NCI-H1105 (cell line): ENCODE data around the gene NUP133.
"Not testable (repeated sequence)": the region's sequence is repeated elsewhere in the genome, so short reads cannot be mapped to it uniquely, and the experiment has no call there.

Experiments used
- DNase-seq: peaks from one replicate; lab custom pipeline; 2025; lab: John Stamatoyannopoulos, UW

Gene NUP133

DNA sequence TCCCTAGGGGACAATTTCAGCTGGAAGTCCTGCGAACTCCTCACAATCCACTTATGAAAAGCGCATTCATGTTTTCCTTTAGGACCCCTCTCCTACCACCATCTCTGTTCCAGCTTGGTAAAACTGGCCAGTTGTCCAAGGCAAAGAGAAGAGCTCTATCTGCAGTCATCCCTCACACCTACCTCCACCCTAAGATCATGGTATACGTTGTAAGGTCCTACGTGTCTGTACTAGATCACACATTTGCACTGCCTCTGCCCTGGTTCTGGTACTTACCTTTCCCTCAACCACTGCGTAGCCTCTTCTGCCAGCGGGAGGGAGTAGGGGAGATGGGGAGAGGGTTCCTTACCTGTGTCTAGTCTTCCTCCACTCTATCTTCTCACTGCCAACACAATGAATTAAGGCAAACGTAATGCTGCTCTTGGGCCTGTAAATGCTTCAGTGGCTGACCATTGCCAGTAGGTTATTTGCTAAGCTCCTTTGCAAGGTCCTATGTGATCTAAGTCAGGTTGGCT is 739 bp upstream of the NUP133 start:
- no peak for DNase-seq

DNA sequence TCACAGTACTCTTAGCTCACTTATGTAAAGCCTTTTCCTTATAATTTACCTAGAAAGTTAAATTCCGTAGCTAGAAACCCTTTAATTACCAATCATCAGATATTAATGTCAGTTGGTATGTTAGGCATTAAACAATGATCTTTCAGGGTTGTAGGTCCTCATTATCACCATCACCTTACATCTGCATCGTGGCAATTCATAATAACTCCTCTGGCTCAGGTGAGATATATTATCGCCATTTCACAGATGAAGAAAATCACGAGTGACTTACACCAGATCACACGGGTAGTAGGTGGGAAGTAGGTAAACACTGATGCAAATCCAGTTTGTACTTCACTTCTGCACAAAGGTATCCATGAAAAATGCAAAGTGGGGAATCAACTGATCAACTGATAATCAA is 639 bp downstream of the NUP133 start:
- no peak for DNase-seq

DNA sequence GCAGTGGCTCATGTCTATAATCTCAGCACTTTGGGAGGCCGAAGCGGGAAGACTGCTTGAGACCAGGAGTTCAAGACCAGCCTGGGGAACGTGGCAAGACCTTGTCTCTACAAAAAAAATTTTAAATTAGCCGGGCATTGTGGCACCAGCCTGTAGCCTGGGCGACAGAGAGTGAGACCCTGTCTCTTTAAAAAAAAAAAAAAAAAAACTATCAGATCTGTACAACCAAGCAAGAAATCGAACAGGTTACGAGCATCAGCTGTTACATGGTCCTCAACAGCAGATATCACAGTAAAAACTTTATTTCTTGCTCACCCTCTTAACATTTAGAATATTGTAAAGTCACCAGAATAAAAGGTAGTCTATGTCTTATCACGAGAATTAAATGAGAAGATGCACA is 1.5 kb downstream of the NUP133 start:
- DNase-seq: no peak

DNA sequence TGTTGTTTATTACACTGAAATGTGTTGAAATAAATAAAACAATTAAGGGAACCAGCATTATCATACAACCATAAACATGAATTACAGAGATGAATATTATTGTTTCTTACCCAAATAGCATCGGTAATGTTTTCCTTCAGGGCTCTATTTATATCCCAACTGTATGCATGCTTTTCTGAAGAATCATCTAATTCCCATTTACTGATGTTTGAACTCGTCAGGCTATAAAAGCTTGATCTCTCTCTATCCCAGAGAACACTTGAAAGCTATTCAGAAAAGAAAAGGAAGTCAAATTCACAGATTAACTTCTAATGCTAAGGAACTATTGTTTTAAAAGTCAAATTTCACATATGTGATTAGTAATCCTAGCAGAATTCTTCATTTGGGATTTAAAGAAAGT is 12.4 kb downstream of the NUP133 start:
- no peak for DNase-seq

DNA sequence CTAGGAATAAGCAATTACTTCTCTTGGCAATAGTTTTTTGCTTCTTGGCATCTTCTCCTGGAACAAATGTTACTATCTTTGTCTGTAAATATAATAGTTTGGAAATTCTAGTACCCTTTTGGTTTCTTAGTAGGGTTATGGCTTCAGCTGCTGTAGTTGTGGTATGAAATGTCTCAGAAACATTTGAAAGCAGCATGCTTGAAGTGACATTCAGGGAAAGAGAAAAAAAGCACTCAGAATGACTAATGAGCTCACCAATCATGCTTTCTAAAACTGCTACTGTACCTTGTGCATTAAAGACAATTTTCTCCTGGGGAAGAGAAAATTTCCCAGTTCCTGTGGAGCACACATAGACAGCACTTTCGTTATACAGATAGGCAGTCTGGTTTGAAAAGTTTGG is 21.0 kb downstream of the NUP133 start:
- no peak for DNase-seq

DNA sequence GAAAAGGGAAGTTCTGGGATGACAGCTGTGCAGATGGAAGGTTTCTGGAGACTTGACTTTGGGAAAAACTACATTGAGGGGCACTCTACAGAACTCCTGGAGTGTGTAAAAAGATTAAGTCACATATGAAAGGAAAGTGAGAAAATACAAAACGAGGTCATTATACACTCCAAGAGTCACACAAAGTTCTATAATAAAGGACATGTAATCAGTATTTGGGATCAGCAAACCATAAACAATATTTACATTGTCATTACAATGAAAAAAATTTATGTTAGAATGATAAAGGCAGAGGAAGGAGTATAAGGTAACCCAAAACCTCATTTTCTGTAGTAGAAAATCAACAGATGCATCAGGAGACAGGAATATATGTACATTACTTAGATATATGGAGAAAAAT is 22.8 kb downstream of the NUP133 start:
- no peak for DNase-seq

DNA sequence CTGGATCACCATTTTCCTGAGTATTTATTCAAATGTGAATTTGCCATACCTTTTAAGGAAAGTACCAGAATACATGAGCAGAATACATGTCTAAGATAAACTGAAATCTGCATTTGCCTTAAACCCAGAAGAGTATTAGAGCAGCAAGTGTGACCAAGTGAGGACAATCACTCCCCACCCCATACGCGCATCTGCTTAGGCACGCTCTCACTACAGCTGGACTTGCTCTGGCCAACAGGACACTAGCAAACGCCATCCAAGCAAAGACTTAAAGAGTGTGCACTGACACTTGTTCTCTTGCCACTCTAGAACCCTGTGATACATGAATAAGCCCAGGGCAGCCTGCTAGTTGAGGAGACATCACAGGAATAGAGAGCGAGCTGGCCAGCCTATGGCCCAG is 25.6 kb downstream of the NUP133 start:
- no peak for DNase-seq

DNA sequence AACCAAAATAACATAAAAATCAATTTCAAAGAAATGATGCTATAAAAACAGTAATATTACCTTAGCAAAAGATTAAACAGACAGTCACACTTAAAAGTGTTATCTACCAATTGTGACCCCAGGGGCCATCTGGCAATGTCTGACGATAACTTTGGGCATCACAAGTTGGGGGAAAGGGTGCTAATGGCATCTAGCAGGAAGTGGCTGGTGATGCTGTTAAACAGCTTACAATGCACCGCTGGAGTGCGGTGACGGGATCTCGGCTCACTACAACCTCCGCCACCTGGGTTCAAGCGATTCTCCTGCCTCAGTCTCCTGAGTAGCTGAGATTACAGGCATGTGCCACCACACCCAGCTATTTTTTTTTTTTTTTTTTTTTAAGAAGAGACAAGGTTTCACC is 27.6 kb downstream of the NUP133 start:
- DNase-seq: no peak

DNA sequence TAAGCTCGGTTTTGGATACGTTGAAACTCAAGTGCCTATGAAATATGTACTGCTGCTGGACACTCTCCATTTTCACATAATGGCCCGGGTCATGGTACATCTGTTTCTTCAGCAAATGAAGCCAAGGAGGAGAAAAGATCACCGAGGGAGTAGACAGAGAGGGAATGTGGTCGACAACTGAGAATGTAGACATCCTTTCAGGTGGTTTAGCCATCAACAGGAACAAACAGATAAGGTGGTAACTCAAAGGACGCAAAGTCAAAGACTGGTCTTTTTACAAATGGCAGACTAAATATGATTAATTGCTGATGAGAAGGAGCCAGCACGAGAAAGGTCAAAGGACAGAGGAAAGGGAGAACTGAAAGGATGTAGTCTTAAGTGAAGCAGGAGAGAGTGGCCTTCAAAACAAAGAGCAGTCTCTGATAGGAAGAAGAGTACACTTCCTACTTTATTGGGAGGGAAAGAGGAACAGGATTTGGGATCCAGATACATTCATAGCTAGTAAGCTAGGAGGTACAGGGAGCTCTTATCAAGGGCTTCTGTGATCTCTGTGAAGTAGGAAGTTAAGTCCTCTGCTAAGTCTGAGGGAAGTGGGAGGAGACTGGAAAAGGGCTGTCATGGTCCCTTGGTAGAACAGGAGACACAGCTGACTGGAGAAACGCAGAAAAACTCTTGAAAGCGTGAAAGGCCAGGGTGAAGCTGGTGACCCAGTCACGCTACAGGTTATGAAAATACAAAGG is 28.3 kb downstream of the NUP133 start:
- no peak for DNase-seq

DNA sequence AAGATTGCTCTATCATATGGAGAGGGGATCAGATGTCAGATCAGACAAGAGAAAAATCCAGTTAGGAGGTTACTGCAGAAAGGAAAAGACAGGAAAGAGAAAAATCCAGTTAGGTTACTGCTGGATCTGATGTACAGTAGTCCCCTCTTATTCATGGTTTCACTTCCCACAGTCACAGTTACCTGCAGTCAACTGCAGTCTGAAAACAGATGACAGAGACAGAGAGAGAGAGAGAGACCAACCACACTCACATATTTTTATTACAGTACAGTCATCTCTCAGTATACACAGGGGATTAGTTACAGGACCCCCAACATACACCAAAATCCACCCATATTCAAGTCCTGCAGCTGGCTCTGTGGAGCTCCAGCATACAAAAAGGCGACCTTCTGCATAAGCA is 29.3 kb downstream of the NUP133 start:
- no peak for DNase-seq

DNA sequence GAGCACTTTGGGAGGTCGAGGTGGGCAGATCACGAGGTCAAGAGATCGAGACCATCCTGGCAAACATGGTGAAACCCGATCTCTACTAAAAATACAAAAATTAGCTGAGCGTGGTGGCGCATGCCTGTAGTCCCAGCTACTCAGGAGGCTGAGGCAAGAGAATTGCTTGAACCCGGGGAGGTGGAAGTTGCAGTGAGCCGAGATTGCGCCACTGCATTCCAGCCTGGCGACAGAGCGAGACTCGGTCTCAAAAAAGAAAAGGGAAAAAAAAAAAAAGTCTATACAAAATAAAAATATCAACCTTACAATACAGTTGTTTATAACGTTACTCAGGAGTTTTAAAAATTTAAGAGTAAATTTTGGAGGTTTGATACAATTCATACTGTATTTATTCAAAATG is 32.3 kb downstream of the NUP133 start:
- DNase-seq: not testable (repeated sequence)

DNA sequence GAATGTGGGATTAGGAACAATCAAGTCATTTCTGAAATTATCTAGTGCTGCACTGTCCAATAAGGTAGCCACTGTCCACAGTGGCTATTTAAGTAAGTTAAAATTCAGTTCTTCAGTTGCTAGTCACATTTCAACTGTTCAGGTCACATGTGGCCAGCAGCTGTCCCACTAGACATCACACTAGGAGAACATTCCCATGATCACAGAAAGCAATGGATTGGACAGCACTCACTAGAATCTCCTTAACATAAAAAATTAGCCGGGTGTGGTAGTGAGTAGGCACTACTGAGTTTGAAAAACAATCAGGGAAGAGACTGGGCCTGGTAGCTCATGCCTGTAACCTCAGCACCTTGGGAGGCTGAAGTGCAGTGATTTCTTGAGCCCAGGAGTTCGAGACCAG is 33.6 kb downstream of the NUP133 start:
- DNase-seq: no peak

DNA sequence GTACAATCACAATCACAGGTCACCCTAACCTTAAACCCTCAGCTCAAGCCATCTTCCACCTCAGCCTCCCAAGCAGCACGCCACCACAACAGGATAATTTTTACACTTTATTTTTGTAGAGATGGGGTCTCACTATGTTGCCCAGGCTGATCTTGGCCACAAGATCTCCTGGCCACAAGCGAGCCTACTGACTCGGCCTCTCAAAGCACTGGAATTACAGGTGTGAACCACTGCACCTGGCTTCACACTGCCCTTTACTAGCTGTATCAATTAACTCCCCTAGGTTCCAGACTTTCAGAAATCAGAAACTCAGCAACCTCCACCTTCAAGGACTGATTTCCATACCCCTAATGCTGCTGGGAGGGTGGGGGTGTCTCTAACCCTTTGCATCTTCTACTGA is 37.0 kb downstream of the NUP133 start:
- DNase-seq: no peak

DNA sequence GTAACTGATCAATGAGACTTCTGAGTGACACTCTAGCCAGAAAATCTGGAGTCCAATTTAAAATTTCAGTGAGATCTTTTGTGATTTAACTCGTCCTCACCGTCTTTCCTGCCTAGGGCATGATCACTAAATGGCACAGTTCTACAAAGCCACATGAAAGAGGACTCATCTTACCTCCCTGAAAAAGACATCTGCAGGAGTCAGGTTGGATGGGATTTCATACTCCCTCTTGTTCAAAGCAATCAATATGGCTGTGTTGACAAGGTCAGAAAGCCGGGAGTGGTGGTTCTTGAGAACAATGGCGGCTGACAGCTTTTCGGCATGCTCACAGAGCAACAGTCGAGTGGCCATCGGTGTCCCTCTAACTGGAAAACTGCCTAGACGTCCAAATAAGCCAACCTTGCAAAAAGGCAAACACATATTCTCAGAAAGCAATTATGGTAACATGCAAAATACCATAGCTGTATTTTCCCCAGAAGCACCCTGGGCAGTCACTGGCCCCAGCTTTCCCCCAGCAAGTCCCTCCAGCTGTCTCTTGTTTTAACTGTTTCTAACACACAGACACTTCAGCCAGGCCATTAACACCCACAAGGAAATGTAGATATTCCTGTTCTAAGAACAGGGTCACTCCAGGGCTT is 37.6 kb downstream of the NUP133 start:
- DNase-seq: no peak

DNA sequence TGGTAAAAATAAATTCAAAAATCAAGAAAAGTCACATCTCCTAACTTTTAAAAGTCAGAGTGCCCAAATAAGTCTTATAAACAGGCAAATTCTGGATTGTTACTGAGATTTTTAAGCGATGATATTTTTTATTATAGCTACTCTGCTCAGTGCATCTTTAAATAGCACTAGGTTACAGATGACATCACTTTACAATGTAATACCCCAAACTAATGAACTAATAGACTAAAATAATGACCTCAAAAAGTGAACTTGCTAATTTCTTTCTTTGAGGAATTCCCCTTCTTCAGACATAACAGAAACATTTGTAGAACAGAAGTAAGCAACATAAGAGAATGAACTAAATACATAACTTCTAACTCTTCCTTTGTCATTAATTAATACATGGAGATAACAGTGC is 41.3 kb downstream of the NUP133 start:
- DNase-seq: no peak

DNA sequence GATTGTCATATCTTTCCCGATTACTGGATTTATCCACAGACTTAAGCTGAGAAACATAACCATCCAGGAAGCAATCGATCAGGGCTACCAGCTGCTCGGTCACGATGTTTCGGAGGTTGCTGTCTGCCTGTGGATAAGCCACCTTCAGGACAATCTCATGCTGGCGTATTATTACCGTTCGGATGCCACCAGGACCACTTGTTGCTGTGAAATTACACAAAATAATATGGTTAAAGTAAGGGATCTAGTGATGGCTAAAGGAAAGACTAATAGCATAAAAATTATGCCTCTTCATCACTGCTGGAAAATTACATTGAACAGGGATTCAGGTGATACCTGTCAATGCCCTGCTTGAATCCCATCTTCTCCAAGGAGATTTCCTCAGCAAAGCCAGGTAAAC is 43.5 kb downstream of the NUP133 start:
- DNase-seq: no peak

DNA sequence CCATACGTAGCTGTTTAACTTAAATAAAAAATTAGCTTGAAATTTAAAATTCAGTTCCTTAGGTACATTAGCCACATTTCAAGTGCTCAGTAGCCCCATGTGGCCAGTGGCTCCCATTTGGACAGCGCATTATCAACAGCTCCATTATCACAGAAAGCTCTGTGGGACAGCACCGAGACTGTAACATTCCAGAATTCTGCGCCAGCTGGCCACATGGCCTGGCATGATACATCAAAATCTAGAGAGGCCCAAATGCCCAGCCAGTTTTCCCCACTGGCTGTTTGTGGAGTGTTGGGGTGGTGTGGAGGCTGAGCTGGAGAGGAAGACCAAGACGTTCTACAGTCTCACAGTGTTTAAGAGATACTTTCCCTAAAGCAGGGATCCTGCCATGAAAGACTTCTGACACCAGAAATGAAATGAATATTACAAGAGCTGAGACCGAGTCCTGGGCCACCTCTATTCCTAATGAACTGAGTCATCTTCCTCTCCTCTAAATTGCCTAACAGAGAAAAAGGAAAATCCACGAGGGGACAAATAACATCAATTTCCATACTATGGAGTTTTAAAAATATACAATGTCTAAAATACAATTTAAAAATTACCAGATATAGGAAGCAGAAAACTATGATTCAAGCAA is 47.0 kb downstream of the NUP133 start:
- no peak for DNase-seq

DNA sequence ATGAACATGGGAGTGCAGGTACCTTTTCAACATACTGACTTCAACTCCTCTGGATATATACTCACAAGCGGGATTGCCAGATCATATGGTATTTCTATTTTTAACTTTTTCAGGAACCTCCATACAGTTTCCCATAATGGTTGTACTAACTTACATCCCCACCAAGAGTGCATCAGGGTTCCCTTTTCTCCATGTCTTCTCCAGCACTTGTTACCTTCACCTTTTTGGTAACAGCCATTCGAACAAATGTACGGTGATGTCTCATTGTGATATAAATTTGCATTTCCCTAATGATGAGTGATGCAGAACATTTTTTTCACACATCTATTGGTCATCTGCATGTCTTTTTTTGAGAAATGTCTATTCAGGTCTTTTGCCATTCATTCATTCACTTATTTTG is 48.3 kb downstream of the NUP133 start:
- no peak for DNase-seq

DNA sequence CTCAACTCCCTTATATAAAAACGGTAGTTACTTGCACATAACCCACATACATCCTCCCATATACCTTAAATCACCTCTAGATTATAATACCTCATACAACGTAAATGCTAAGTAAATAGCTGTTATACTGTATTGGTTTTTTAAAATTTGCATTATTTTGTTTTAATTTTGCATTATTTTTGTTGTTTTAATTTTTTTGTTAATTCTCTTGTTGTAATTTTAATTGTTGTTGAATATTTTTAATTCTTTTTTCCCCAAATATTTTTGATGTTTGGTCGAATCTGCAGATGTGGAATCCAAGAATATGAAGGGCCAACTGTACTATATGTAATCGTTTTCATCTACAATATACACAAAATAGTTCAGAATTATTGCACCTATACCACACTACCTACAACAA is 50.7 kb downstream of the NUP133 start:
- DNase-seq: no peak

DNA sequence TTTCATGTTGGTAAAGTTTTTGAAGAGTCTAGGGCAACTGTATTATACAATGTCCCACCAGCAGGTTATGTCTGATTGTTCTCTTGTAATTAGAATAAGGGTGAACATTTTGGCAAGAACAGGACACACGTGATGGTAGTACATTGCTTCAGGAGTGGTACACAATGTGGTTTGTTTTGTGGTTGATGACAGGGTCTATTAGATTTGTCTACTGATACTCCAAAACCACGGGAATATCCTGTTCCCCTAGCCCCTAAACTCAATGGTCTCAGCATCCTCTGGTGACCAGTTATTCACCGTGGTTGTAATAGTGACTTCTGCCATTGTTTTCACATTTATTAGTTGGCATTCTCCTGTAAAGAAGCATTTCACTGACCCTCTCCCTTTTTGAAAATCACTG is 52.1 kb downstream of the NUP133 start:
- DNase-seq: no peak

DNA sequence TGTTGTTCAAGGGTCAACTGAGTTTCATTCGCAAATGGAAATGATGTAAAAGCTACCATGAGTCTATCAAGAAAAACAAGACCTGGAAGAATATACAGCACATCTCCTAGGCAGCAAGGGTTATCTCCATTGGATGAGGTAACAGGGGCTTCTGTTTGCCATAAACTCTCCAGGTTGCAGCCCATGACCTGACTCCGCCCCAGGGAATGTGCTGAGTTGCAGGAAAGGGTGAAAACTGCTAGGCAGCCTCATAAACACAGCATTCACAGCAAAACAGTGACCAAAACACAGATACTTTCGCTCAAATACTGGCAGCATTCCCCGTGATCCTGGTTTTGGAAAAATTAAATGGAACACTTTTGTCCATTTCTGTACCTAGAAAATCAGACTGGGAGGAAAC is 54.1 kb downstream of the NUP133 start:
- DNase-seq: no peak

DNA sequence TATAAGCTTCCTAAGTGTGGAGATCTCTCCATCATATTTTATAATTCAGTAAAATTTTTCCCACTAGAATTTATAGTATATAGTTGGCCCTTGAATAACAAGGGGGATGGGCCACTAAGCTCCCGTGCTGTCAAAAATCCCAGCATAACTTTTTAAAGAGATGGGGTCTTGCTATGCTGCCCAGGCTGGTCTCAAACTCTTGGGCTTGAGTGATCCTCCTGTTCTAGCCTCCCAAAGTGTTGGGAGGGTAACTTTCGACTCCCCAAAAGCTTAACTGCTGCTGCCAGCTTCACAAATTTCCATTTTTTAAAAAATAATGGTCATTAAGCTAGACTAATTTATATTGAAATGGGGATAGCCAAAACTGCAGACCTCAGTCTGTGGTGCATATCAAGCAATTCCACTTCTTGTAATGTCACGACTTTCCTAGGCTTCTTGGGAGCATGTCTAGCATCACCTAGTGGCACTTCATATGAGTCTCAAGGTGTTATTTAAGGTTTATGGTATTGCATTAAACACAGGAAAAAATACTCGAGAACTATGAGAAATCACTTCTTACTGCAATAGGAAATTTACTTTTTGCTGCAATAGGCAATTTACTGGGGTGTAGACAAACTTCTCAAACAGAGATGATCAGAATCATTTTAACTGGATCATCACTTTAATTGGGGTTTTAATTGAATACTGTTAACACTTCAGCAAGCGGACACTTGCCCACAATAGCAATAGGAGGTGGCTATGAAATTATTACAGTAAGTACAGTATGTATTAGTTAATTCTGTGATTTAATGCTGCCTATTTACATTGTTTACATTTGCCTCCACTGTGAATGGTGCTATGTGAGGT is 55.0 kb downstream of the NUP133 start:
- DNase-seq: no peak
